SU-DHL-6 (cell line): ENCODE results near the gene SYNE4.

ENCODE experiments used
- EZH2phosphoT487 ChIP-seq: fragments of 200-600 bp; sonication (generic), shearing (Covaris generic); conservative IDR thresholded peaks from 2 replicates; pipeline ENCODE4 v1.6.1; 2018; ENCODE audit warnings: mild to moderate bottlenecking, antibody characterized with exemption, low read length, moderate library complexity, mixed read lengths
- TF ChIP-seq, protein P1 (sequence below): fragments of 200-600 bp; sonication (generic); IDR thresholded peaks from one replicate; pipeline ENCODE4 v1.5.1; 2017; ENCODE audit warnings: antibody characterized with exemption, mild to moderate bottlenecking, low read length, moderate library complexity; ENCODE audit not compliant: insufficient read depth, poor library complexity, severe bottlenecking

DNA sequence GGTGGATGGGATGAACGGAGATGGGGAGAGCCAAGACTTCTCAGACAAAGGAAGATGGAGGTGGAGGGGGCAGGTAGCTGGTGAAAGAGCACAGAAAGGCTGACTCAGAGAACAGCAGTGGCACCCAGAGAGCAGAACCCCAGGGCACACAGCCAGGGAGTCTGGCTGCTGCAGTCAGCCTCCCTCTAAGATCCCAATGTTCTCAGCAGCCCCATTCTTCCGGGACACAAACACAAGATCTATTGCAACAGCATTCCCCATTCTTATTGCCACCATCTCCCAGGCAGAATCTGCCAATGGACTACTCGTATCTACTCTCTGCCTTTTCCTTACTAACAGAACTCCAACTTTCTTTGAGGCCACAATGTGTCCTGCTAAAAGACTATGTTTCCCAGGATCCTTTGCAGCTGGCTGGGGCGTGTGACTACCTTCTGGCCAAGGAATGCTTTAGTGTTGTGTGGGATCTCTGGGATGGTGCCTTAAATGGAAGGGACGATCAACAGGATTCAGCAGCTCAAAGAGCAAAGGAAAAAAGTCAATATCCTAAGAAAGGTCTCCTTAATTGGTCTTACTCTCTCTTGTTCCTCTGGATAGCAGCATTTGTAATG, 37.9 kb upstream of the SYNE4 start:
- TF ChIP-seq, protein P1, sequence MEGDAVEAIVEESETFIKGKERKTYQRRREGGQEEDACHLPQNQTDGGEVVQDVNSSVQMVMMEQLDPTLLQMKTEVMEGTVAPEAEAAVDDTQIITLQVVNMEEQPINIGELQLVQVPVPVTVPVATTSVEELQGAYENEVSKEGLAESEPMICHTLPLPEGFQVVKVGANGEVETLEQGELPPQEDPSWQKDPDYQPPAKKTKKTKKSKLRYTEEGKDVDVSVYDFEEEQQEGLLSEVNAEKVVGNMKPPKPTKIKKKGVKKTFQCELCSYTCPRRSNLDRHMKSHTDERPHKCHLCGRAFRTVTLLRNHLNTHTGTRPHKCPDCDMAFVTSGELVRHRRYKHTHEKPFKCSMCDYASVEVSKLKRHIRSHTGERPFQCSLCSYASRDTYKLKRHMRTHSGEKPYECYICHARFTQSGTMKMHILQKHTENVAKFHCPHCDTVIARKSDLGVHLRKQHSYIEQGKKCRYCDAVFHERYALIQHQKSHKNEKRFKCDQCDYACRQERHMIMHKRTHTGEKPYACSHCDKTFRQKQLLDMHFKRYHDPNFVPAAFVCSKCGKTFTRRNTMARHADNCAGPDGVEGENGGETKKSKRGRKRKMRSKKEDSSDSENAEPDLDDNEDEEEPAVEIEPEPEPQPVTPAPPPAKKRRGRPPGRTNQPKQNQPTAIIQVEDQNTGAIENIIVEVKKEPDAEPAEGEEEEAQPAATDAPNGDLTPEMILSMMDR: no peak
- no peak for TF ChIP-seq EZH2phosphoT487
